D721Med (cell line): ENCODE data around the gene PBX2.
"Not testable (repeated sequence)": the region's sequence is repeated elsewhere in the genome, so short reads cannot be mapped to it uniquely, and the experiment has no call there.

Experiments
- DNase-seq: peaks from one replicate; pipeline ENCODE4 v3.0.0; 2011; ENCODE audit warnings: low spot score; ENCODE audit not compliant: insufficient read length
- FAIRE-seq: peaks from 2 replicates; lab custom pipeline; 2011; peaks lifted over from hg19 to GRCh38; lab: Jason Lieb, UNC
- CTCF ChIP-seq: IDR thresholded peaks from 2 replicates; pipeline ENCODE4 v1.5.1; 2012; ENCODE audit warnings: mild to moderate bottlenecking, control low read depth; ENCODE audit not compliant: insufficient read depth; ENCODE audit errors: missing control alignments

PBX2 gene

DNA sequence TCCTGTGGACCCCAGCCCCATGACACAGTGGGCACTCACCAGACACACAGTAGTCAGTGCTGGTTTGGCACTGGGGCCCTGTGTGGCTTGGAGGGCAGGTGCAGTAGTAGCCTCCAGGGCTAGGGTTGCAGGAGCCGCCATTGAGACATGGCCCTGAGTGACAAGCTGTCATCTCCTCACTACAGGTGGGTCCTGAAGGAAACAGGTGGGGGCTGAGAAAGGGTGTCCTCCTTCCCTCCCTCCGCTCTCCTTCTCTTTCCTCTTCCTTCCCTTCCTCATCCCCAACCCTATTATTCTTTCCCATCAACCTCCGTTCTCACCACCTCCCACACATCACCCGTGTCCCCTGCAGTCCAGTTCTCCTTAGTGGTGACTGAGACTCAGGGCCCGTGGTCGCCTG is 23.6 kb upstream of the PBX2 start:
- no peak for TF ChIP-seq CTCF
- DNase-seq (no peak), FAIRE-seq (no peak)

- FAIRE-seq (no peak), DNase-seq (no peak)
- TF ChIP-seq CTCF = no peak
Observed at GRCh38 chr6:32212076-32212760, 22.2 kb upstream of the PBX2 start.

GRCh38 chr6:32211432-32211831 is 21.4 kb upstream of the PBX2 start:
- not testable (repeated sequence) for FAIRE-seq, DNase-seq

GRCh38 chr6:32210191-32210601 is 20.2 kb upstream of the PBX2 start:
- DNase-seq (no peak), FAIRE-seq (no peak)
- no peak for TF ChIP-seq CTCF

DNA sequence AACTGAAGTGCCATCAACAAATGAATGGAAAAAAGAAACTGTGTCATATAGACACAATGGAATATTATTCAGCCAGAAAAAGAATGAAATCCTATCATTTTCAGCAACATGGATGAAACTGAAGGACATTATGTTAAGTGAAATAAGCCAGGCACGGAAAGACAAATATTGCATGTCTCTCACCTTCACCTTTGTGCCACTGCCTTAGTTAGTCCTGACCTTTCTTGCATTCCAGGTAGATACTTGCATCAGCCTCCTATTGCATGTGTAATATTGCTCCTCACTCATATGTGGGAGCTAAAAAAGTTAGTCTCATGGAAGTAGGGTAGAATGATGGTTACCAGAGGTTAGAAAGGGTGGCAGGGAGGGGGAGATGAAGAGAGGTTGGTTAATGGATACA is 19.0 kb upstream of the PBX2 start:
- no peak for TF ChIP-seq CTCF
- no peak for FAIRE-seq

GRCh38 chr6:32204268-32204715 is 14.3 kb upstream of the PBX2 start:
- DNase-seq (no peak), FAIRE-seq (no peak)
- TF ChIP-seq CTCF = no peak

More for the DNA sequence above, 19.0 kb upstream of the PBX2 start:
- no peak for DNase-seq

GRCh38 chr6:32203426-32204267 is 13.6 kb upstream of the PBX2 start:
- DNase-seq (no peak), FAIRE-seq (no peak)
- TF ChIP-seq CTCF = no peak
